AG04449 (cell line): ENCODE results near the gene GHSR.
"Not testable (repeated sequence)": the region's sequence is repeated elsewhere in the genome, so short reads cannot be mapped to it uniquely, and the experiment has no call there.

Experiments used
- CTCF ChIA-PET: fragments of 350-600 bp; formaldehyde crosslinking; extraction: SDS; loops from one replicate; lab custom pipeline; 2021; ENCODE audit warnings: antibody characterized with exemption; lab: Yijun Ruan, JAX
- POLR2A ChIA-PET: fragments of 400-600, 350-600 bp; formaldehyde crosslinking; extraction: SDS; loops from one replicate; lab custom pipeline; 2020; ENCODE audit warnings: antibody characterized with exemption, inconsistent platforms; lab: Yijun Ruan, JAX
- DNase-seq: peaks from one replicate; pipeline ENCODE4 v3.0.0-alpha.2; 2010; ENCODE audit warnings: low read depth, low spot score
- H3K4me3 ChIP-seq: 2 replicates; pipeline ENCODE4 v1.5.1; 2011; ENCODE audit warnings: low read depth, mild to moderate bottlenecking, control low read depth, low read length
- TF ChIP-seq, protein P1 (sequence below): IDR thresholded peaks from one replicate; pipeline ENCODE4 v1.5.1; 2011; ENCODE audit warnings: mild to moderate bottlenecking, moderate library complexity, low read length, control low read depth, inconsistent platforms; ENCODE audit not compliant: insufficient read depth; ENCODE audit errors: missing control alignments

The GHSR gene, protein sequence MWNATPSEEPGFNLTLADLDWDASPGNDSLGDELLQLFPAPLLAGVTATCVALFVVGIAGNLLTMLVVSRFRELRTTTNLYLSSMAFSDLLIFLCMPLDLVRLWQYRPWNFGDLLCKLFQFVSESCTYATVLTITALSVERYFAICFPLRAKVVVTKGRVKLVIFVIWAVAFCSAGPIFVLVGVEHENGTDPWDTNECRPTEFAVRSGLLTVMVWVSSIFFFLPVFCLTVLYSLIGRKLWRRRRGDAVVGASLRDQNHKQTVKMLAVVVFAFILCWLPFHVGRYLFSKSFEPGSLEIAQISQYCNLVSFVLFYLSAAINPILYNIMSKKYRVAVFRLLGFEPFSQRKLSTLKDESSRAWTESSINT

GRCh38 chr3:172447611-172448579, at the start of gene GHSR:
Gene GHSR, minus strand, starts transcription at chr3:172448456. Its CDS starts 43 bp downstream, at chr3:172448413.
- H3K4me3 ChIP-seq = no peak within 1 kb of the TSS
- ChIA-PET POLR2A (no interaction called here), CTCF (interaction anchor here (0.8 to 1.2 kb wide), 3 partner anchors 11 to 176 kb away, joined by 3 read pairs; no protein-coding TSS in a partner anchor)
- TF ChIP-seq, protein P1, sequence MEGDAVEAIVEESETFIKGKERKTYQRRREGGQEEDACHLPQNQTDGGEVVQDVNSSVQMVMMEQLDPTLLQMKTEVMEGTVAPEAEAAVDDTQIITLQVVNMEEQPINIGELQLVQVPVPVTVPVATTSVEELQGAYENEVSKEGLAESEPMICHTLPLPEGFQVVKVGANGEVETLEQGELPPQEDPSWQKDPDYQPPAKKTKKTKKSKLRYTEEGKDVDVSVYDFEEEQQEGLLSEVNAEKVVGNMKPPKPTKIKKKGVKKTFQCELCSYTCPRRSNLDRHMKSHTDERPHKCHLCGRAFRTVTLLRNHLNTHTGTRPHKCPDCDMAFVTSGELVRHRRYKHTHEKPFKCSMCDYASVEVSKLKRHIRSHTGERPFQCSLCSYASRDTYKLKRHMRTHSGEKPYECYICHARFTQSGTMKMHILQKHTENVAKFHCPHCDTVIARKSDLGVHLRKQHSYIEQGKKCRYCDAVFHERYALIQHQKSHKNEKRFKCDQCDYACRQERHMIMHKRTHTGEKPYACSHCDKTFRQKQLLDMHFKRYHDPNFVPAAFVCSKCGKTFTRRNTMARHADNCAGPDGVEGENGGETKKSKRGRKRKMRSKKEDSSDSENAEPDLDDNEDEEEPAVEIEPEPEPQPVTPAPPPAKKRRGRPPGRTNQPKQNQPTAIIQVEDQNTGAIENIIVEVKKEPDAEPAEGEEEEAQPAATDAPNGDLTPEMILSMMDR = no peak
- no peak for DNase-seq

GRCh38 chr3:172490198-172490669, 42.0 kb upstream of the GHSR start:
- POLR2A ChIA-PET, H3K4me3 ChIP-seq: not testable (repeated sequence)
- peak; percentile 16 for DNase-seq
- TF ChIP-seq, protein P1 = peak; percentile 65
- CTCF ChIA-PET = interaction anchor here (0.7 to 3.6 kb wide), 20 partner anchors 8 to 186 kb away, joined by 3 to 73 read pairs (median 4); no protein-coding TSS in a partner anchor

- no peak overlapping the region for H3K4me3 ChIP-seq
- TF ChIP-seq, protein P1 = no peak
- ChIA-PET CTCF (interaction anchor here (0.8 to 2.1 kb wide), 13 partner anchors 12 to 832 kb away, joined by 3 to 12 read pairs (median 5); partner anchors contain the start of gene GHSR), POLR2A (no interaction called here)
- no peak for DNase-seq
Observed at GRCh38 chr3:172478116-172478515, 29.9 kb upstream of the GHSR start.

- CTCF ChIA-PET = interaction anchor here (1.0 to 2.1 kb wide), 16 partner anchors 8 to 1515 kb away, joined by 3 to 12 read pairs (median 5); no protein-coding TSS in a partner anchor
- H3K4me3 ChIP-seq = no peak overlapping the region
- POLR2A ChIA-PET = no interaction called here
- no peak for DNase-seq
- TF ChIP-seq, protein P1 = no peak
Observed at GRCh38 chr3:172476347-172476746, 28.1 kb upstream of the GHSR start.

GRCh38 chr3:172475703-172476102, 27.4 kb upstream of the GHSR start:
- H3K4me3 ChIP-seq = no peak overlapping the region
- POLR2A ChIA-PET = no interaction called here
- CTCF ChIA-PET = interaction anchor here (1.1 to 1.9 kb wide), 4 partner anchors 9 to 194 kb away, joined by 3 to 5 read pairs (median 4); no protein-coding TSS in a partner anchor
- TF ChIP-seq, protein P1 = no peak
- DNase-seq = no peak
